ENCODE data around the gene CDH5.

GRCh38 chr16:66399930-66400329 is 33.4 kb downstream of the CDH5 start:
- no peak for TF ChIP-seq EZH2phosphoT487 (IDR thresholded peaks at IDR 0.05; ENCODE audit: borderline replicate concordance, low read depth, low read length)
- TF ChIP-seq CTCF (conservative IDR thresholded peaks at IDR 0.05; ENCODE audit: low read length), result no peak
